Measurements from ENCODE around the gene TCF7. TPM values are rescaled to one million over a fixed set of nuclear protein-coding genes. Genes with fewer than 3 reads are reported as not detected.

Gene TCF7
- total RNA-seq, 4 donors from 2014 or later, result 1.0 to 4.3 (median 2.4) TPM; not detected in 1

GRCh38 chr5:134133188-134133994 is 18.9 kb downstream of the TCF7 start:
- intact Hi-C loops (cut with DNase I; ENCODE audit: low total_unique reads), result no loop called here
- Histone ChIP-seq H3K36me3 (no peaks in the 10 kb centered on the region), H3K27ac (no peak overlapping the region), H3K27me3 (no peaks in the 10 kb centered on the region), H3K4me3 (no peak overlapping the region), H3K9me3 (no peaks in the 10 kb centered on the region), H3K4me1 (no peaks in the 10 kb centered on the region)
- TF ChIP-seq, protein P1, sequence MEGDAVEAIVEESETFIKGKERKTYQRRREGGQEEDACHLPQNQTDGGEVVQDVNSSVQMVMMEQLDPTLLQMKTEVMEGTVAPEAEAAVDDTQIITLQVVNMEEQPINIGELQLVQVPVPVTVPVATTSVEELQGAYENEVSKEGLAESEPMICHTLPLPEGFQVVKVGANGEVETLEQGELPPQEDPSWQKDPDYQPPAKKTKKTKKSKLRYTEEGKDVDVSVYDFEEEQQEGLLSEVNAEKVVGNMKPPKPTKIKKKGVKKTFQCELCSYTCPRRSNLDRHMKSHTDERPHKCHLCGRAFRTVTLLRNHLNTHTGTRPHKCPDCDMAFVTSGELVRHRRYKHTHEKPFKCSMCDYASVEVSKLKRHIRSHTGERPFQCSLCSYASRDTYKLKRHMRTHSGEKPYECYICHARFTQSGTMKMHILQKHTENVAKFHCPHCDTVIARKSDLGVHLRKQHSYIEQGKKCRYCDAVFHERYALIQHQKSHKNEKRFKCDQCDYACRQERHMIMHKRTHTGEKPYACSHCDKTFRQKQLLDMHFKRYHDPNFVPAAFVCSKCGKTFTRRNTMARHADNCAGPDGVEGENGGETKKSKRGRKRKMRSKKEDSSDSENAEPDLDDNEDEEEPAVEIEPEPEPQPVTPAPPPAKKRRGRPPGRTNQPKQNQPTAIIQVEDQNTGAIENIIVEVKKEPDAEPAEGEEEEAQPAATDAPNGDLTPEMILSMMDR (IDR thresholded peaks at IDR 0.05), result no peak
- TF ChIP-seq POLR2A (IDR thresholded peaks at IDR 0.05), result no peak
- DNase-seq, result peak; percentile 7 to 12

DNA sequence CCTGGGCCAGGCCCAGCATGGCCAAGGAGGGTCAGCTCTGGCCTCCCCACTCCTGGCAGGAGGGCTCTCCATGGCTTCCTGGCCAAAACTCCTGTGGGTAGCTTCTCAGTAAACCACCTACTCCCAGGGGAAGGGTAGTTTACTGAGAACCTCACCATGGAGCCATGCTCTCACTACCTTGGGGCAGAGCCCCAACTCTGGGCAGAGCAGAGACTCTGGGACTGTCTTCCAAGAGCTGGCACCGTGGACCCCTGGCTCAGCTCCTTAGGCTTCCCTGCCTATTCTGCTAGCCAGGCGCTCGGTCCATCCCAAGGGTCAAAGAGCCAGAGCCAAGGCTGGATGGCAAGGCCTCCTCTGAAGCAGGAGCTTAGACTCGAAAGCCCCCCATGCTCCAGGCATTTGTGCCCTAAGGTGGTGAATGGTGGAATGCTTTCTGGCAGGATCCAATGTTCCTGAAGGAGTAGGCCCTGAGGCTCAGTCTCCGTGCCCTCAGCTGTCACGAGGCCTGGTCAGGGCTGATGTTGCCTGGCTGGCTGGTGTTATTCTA is 19.6 kb downstream of the TCF7 start:
- intact Hi-C loops (cut with DNase I; ENCODE audit: low total_unique reads), result no loop called here
- no peak for TF ChIP-seq POLR2A (IDR thresholded peaks at IDR 0.05)
- TF ChIP-seq, protein P1 (IDR thresholded peaks at IDR 0.05), result no peak
- Histone ChIP-seq H3K27me3 (no peaks in the 10 kb centered on the region), H3K36me3 (no peaks in the 10 kb centered on the region), H3K4me3 (no peak overlapping the region), H3K9me3 (no peaks in the 10 kb centered on the region), H3K4me1 (no peaks in the 10 kb centered on the region), H3K27ac (no peak overlapping the region)
- peak; percentile 9 to 11 for DNase-seq

DNA sequence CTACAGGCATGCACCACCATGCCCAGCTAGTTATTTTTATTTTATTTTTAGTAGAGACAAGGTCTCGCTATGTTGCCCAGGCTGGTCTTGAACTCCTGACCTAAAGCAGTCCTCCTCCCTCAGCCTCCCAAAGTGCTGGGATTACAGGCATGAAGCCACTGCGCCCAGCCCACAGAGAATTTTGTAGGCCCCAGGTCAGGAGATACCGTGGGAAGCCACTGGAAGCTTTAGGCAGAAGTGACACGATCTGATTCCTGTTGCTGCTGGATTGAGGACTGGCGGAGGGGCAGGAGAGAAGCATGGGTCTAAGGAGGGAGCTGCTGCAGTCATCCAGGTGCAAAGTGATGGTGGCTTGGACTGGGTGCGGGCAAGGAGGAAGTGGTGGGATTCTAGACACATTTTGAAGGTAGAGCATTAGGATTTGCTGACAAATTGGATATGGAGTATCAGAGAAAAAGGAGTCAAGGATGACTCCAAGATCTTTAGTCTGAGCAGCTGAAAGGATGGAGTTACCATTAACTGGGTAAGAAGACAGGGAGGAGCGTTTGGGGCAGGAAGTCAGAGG is 20.7 kb downstream of the TCF7 start:
- TF ChIP-seq, protein P1 (IDR thresholded peaks at IDR 0.05), result no peak
- no peak for TF ChIP-seq POLR2A (IDR thresholded peaks at IDR 0.05)
- intact Hi-C loops (cut with DNase I; ENCODE audit: low total_unique reads), result no loop called here
- DNase-seq, result peak in 1 of 2 donors; percentile 3

GRCh38 chr5:134136221-134136631 is 21.7 kb downstream of the TCF7 start:
- intact Hi-C loops (cut with DNase I; ENCODE audit: low total_unique reads), result no loop called here
- no peak overlapping the region for H3K4me3 ChIP-seq
- peak in 1 of 2 donors; percentile 6 for DNase-seq
- no peak overlapping the region for H3K27ac ChIP-seq
- no peaks in the 10 kb centered on the region for H3K4me1 ChIP-seq
- no peaks in the 10 kb centered on the region for H3K36me3 ChIP-seq
- H3K27me3 ChIP-seq, result no peaks in the 10 kb centered on the region
- no peaks in the 10 kb centered on the region for H3K9me3 ChIP-seq
- TF ChIP-seq POLR2A (IDR thresholded peaks at IDR 0.05), result no peak
- TF ChIP-seq, protein P1 (IDR thresholded peaks at IDR 0.05), result no peak

More for the DNA sequence above, 20.7 kb downstream of the TCF7 start:
- Histone ChIP-seq H3K4me3 (no peak overlapping the region), H3K27ac (no peak overlapping the region), H3K9me3 (no peaks in the 10 kb centered on the region), H3K4me1 (no peaks in the 10 kb centered on the region), H3K27me3 (no peaks in the 10 kb centered on the region), H3K36me3 (no peaks in the 10 kb centered on the region)

DNA sequence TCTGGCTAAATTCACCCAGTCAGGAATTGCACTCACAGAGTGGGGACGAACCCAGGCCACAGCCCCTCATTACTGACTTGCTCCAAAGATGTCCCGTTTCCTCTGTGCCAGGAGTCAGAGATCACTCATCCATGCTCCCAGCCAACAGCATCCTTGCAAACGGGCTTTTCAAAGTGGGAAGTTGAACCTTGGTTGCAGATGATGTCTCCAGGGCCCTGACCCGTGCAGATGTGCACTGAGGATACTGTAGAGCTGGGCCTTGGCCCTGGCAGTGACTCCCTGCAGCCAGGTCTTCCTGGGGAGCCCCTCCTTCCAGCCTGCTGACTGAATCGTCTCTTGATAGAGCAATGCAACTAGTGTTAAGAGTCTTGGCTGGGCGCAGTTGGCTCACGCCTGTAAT is 22.3 kb downstream of the TCF7 start:
- intact Hi-C loops (cut with DNase I; ENCODE audit: low total_unique reads), result no loop called here
- H3K27ac ChIP-seq, result no peak overlapping the region
- no peaks in the 10 kb centered on the region for H3K36me3 ChIP-seq
- peak; percentile 4 to 9 for DNase-seq
- no peak overlapping the region for H3K4me3 ChIP-seq
- H3K9me3 ChIP-seq, result no peaks in the 10 kb centered on the region
- H3K4me1 ChIP-seq, result no peaks in the 10 kb centered on the region
- no peak for TF ChIP-seq POLR2A (IDR thresholded peaks at IDR 0.05)
- TF ChIP-seq, protein P1 (IDR thresholded peaks at IDR 0.05), result no peak
- no peaks in the 10 kb centered on the region for H3K27me3 ChIP-seq

Data from uterus (tissue), 4 donors.